Stimulated activated CD8-positive, alpha-beta memory T cell treated with anti-CD3 and anti-CD28 coated beads, Interleukin-2, amount 100 ng/mL, for 1 hour (primary cell): ENCODE data around the gene FIGNL2.
"Not testable (repeated sequence)": the region's sequence is repeated elsewhere in the genome, so short reads cannot be mapped to it uniquely, and the experiment has no call there.

Experiments
- DNase-seq, 2 donors: peaks; one replicate each; pipeline ENCODE4 v3.0.0-alpha.2; 2020; ENCODE audit warnings: low read depth in 2 of 2

The FIGNL2 gene

DNA sequence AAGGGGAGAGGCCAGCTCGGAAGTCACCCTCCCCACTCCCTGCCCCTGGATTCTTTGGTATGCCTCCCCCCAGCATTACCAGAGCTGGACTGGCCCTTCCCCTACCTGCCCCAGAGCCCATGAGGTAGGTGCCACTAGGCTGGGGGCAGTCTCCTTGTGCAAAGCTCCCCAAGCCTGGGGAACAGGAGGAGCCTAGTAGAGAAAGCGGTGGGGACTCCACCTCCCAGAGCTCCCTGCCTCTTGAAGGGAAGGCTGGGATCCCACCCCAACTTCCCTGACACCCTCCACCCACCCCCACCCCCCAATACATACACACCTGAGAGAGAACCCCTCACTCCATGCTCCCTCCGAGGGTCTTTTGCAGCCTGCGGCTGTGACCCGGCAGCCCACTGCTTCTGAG lies 30.4 kb downstream of the FIGNL2 start:
- DNase-seq, result no peak

DNA sequence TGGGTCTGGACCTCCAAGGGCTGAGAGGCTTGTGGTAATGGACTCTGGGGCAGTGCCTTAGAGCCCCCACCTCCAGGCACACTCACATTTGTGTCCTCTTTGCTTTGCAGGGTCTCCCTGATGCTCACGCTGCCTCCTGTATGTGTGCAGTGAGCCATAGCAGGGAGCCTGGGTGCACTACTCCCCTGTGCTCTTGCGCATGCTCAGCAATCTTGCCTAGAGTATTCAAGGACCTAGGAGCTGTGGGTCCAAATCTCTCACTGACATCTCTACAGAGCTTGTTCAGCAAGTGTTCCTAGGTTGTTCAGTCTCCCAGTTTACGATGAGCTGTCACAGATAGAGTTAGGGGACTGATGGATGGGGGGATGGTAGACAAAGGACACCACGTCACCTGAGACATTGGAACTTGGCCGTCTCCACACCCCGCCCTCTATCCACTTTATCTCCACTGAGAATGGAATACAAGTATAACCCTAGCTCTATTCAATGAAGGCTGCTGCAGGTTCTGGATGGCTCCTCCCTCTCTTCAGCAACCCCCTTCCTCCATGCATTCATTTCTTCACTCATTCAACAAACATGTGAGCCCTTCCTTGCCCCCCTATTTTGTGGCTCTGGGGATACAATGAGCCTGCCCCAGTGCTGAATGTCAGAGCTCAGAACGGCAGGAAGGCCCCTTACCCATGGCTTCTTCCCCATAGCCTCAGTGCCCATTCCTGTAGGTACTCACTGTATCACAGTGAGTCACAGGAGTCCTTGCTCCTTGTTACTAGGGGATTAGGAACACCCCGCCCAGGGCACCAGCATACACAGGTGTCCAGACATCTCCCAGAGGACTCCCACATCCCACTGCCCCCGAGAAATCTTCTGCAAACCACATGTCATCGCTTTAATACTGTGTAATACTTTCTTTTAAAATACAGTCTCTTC lies 31.2 kb downstream of the FIGNL2 start:
- no peak for DNase-seq

- no peak for DNase-seq
Observed at GRCh38 chr12:51815571-51815970, 32.9 kb downstream of the FIGNL2 start.

DNA sequence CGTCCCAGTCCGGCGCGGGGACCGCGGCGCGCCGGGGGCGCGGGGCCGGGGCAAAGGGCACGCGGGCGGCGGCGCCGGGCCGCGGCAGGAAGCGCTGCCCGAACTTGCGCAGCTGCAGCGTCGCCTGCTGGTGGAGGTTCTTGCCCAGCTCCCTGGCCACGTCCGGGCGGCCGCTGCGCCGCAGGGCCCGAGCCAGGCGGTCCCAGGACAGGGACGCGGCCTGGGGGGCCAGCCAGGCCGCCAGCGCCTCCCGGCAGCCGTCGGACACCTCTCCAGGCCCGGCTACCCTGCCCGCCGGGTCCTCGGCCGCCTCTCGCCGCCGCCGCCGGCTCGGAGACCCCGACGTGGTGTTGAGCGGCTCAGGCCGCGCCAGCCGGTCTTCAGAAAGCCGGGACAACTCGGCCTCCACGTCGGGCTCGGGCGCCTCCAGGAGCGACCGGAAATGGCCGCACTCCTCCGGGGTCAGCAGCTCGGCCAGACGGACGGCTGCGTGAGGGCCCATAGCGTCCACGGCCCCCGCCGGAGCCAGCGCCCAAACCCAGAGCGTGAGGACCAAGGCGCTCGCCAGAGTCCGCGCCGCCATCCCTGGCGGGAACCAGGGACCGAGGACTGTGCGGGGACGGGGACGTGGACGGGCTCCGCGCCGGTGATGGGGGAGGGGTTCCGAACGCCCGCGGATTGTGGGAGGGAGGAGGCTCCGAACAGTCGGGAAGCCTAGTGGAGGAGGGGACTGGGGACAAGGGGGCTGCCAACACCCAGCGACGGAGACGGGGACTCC lies 34.0 kb downstream of the FIGNL2 start:
- DNase-seq, result peak; percentile 37 to 42

GRCh38 chr12:51813931-51814310 lies 34.6 kb downstream of the FIGNL2 start:
- DNase-seq, result no peak

DNA sequence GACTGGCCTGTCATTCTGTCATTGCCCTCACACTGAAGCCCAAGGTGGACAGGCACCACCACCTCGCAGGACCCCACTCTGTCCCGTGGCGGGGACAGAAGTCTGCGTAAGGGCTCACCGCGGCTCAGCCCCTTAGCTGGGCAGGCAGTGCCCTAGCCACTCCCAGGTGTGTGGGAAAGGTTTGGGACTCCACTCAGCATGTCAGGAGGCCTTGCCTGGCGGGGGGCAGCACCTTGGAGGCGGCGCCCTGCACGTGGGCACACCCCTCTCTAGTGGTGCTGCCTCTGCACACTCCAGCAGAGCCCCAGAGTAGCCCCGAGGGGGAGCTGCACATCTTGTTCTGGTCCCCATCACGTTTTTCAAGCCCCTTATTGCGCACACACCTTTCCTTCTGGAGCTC lies 35.6 kb downstream of the FIGNL2 start:
- no peak for DNase-seq

GRCh38 chr12:51811203-51812202 lies 37.0 kb downstream of the FIGNL2 start:
- DNase-seq, result no peak

DNA sequence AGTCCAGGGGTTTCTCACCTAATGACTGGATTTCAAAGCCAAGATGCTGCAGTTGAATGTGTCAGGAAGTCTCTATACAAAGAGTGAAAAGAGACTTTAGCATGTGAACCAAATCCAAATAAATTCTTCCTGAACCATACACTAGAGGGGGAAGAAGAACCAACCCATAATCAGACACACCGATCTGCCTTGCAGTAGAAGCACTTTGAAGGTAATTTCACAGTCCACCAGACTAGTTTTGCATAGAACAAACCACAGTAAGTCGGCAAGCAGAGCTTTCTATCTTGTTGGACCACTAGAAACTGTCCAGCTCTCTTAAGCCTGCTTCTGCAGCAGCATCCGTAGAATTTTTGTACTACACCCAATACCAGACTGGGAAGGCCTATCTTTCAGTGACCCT lies 39.3 kb downstream of the FIGNL2 start:
- DNase-seq, result no peak

DNA sequence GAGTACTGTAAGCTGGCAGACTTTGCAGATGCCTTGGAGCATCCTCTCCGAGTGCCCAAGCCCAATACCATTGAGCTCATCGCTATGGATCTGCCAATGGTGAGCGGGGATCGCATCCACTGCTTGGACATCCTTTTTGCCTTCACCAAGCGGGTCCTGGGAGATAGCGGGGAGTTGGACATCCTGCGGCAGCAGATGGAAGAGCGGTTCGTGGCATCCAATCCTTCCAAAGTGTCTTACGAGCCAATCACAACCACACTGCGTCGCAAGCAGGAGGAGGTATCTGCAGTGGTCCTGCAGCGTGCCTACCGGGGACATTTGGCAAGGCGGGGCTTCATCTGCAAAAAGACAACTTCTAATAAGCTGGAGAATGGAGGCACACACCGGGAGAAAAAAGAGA lies 41.6 kb downstream of the FIGNL2 start:
- no peak for DNase-seq

GRCh38 chr12:51801027-51801426 lies 47.5 kb downstream of the FIGNL2 start:
- DNase-seq, result no peak

- no peak for DNase-seq
Observed at GRCh38 chr12:51798501-51798900, 50.0 kb downstream of the FIGNL2 start.

- not testable (repeated sequence) for DNase-seq
Observed at GRCh38 chr12:51798051-51798450, 50.5 kb downstream of the FIGNL2 start.

DNA sequence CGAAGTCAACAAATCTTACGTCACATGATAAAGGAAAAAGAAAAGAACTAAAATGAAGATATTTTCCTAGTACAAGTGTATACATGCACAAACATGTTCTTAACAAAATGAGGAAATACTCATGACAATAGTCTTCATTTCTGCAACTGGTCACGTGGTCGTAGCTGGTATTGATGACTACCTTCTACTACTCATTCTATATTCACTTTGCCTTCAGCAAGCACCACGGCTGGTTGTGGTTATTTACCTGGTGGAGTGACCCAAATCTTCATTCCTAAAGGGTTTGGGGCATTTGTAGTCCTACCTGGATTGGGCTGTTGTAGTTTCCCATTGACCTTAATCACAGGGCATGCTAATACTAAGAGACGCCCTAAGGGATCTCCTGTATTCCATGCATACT lies 51.2 kb downstream of the FIGNL2 start:
- DNase-seq, result no peak

DNA sequence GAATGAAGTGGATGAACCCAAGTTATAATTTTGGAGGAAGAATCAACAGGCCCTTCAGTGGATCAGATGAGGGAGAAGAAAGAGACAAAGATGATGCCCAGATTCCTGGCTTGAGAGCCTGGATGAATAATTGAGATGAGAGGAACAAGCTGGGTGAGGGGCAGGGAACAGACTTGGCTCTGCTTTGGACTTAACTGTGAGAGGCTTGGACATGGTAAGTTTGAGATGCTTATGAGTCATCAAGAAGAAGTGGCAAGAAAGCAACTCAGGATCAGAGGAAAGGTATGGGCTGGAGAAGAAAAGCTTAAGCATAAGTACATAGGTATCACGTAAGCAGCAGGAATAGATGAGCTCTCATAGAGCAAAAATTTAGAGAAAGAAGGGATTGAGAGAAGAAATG lies 55.3 kb downstream of the FIGNL2 start:
- DNase-seq, result no peak

- DNase-seq, result no peak
Observed at GRCh38 chr12:51792417-51792816, 56.1 kb downstream of the FIGNL2 start.

- no peak for DNase-seq
Observed at GRCh38 chr12:51788876-51789275, 59.6 kb downstream of the FIGNL2 start.

DNA sequence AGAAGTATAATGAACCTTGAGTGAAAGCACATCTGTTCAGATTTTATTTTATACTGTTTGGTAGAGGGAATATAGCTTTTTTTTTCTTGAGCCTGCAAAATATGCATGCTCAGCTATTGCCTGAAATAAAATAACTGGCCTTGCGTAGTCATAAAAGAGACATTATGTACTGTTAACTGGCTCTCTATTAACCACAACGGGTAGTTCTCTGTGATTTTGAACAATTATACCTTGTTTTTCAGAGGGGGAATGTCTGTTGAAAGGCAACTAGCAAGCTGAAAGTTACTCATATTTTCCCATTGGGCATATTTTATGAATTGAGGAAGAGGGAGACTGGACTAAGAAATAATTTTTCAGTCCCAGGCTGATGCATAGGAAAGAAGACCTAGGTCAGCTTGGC lies 62.6 kb downstream of the FIGNL2 start:
- DNase-seq, result no peak

DNA sequence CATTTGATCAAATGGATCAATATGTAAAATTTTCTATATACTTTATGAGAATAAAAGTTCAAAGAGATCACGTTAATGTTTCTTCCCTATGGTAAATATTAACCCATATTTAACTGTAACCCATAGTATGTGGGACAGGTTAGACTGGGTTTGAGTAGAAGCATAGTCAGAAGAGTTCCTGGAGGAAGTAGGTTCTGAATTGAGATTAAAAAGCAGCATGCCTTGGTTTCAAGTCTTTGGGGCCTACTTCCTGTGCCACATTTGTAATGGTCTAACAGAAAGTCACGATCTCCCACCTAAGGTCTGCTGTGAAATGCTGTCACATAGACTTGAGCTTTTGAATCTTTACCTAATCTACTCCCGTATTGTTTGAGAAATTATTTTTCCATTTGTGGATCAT lies 63.8 kb downstream of the FIGNL2 start:
- DNase-seq, result no peak

DNA sequence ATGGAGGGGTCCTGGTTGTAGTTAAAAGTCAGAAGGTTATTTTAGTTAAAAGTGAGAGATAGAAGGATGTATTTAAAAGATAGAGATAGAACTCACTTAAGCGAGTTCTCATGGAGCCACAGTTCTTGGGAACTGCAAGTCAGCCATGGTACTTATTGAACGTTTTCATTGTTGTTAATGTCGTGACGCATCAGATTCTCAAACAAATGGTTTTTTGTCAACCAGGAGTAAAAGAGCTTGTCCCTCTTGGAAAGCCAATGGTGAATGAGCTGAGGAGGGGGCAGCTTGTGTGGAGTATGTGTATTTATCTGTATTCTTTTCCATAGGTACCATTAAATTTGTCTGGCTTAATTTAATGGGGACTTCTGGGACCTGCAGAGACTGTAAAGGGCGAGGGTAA lies 68.6 kb downstream of the FIGNL2 start:
- DNase-seq, result no peak

- no peak for DNase-seq
Observed at GRCh38 chr12:51777973-51778372, 70.5 kb downstream of the FIGNL2 start.

DNA sequence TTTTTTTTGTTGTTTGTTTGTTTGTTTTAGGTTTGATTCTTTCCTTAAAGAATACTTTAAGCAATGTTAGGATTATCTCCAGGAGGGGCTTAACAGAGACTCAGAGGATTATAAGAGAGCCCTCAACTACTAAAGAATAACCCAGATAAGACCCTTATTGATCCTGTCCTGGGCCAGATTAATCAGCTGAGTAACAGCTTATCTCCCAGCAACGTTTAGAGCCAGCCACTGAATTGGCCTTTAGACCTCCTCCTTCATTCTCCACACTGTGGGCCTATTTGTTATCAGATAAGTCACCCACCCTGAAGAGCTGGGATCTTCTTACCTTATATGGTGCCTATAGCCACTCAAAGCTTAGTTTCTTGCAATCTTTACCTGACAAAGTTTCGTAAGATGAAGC lies 71.1 kb downstream of the FIGNL2 start:
- DNase-seq, result no peak

GRCh38 chr12:51774933-51775332 lies 73.6 kb downstream of the FIGNL2 start:
- DNase-seq, result no peak
